Measurements from ENCODE around the gene MAPK12. TPM values are rescaled to one million over a fixed set of nuclear protein-coding genes. Genes with fewer than 3 reads are reported as not detected.

The MAPK12 gene
- total and polyA plus RNA-seq, 2 of the 8 experiments (the other 6 are each of a cell fraction or from before 2014, with no cell fraction given), result 17.3 to 20.3 TPM

- Histone ChIP-seq H4K20me1 (replicated peaks in 1 of 2; ENCODE audit: control insufficient read depth in 1 of 2, insufficient read depth in 2 of 2, low read length in 2 of 2) (peaks cover 0 to 13% of the 10 kb centered on the region in 2 experiments), H3K14ac (ENCODE audit: insufficient read length) (no peak overlapping the region), H2AFZ (ENCODE audit: low read length) (no peak overlapping the region), H2BK120ac (replicated peaks; ENCODE audit: low read depth, low read length) (no peak overlapping the region), H3K79me1 (ENCODE audit: low read depth, low read length) (peaks cover 4% of the 10 kb centered on the region; the same call in 1 of the 2 replicates), H3K23me2 (ENCODE audit: low read depth, low read length) (no peaks in the 10 kb centered on the region), H3K4me2 (ENCODE audit: insufficient read depth in 1 of 2, low read depth in 2 of 2, low read length in 2 of 2) (no peak overlapping the region), H3K36me3 (ENCODE audit: control insufficient read depth in 2 of 4, insufficient read depth in 4 of 4, low read length in 3 of 4) (peaks cover 0 to 8% (median 4%) of the 10 kb centered on the region in 4 experiments; a peak in 5 of 8 replicates), H2BK12ac (ENCODE audit: low read depth, low read length) (no peak overlapping the region), H3K27me3 (replicated peaks in 1 of 4; ENCODE audit: control insufficient read depth in 3 of 4, extremely low read depth in 1 of 4, insufficient read depth in 3 of 4, low read length in 3 of 4) (no peaks in the 10 kb centered on the region), H2AK5ac (ENCODE audit: low read depth, low read length) (no peak overlapping the region), H4K5ac (ENCODE audit: insufficient read length, low read depth, low read length) (no peak overlapping the region), H4K8ac (ENCODE audit: extremely low read depth, insufficient read depth, low read length) (no peak overlapping the region), H2BK20ac (ENCODE audit: low read length) (no peak overlapping the region), H3K18ac (ENCODE audit: extremely low read depth, low read length) (no peak overlapping the region), H3K9me3 (ENCODE audit: insufficient read depth in 2 of 2, low read depth in 1 of 2, low read length in 1 of 2) (no peaks in the 10 kb centered on the region), H2BK5ac (ENCODE audit: low read depth, low read length) (no peak overlapping the region), H3K27ac (ENCODE audit: low read depth, low read length) (no peak overlapping the region), H3K9ac (replicated peaks in 1 of 4; ENCODE audit: extremely low read depth in 1 of 4, low read depth in 3 of 4, low read length in 3 of 4) (no peak overlapping the region), H2BK15ac (ENCODE audit: low read length) (no peak overlapping the region), H3K4me3 (ENCODE audit: extremely low read depth in 1 of 4, insufficient read depth in 2 of 4, low read depth in 3 of 4, low read length in 4 of 4) (no peak overlapping the region), H3K79me2 (ENCODE audit: control insufficient read depth in 1 of 2, insufficient read depth in 2 of 2, low read length in 2 of 2) (no peaks in the 10 kb centered on the region), H4K91ac (replicated peaks; ENCODE audit: insufficient read length, low read length) (no peak overlapping the region), H3K4ac (replicated peaks; ENCODE audit: insufficient read length, low read depth, low read length) (no peak overlapping the region), H3K4me1 (replicated peaks in 1 of 4; ENCODE audit: control insufficient read depth in 3 of 4, insufficient read depth in 4 of 4, low read length in 3 of 4) (no peaks in the 10 kb centered on the region), H3K56ac (replicated peaks; ENCODE audit: insufficient read length, low read depth, low read length) (no peak overlapping the region), H3K23ac (ENCODE audit: insufficient read length) (no peak overlapping the region)
- no peak for FAIRE-seq
- ChIA-PET CTCF (ENCODE audit: partially characterized antibody) (interaction anchor here (0.5 to 9.2 kb wide), 3 partner anchors 13 to 49 kb away, joined by 3 to 77 read pairs (median 3); no protein-coding TSS in a partner anchor), POLR2A (ENCODE audit: partially characterized antibody) (interaction anchor here (0.9 to 1.2 kb wide), 2 partner anchors 9 to 17 kb away, joined by 3 read pairs; partner anchors contain the start of gene TUBGCP6)
- WGBS, 2 experiments (ENCODE audit: extremely low coverage in 1 of 2, insufficient coverage in 1 of 2, insufficient read length in 1 of 2, insufficient replicate concordance in 2 of 2, low coverage in 1 of 2, low lambda C conversion rate in 2 of 2, missing lambda C conversion rate in 1 of 2), result 96% methylated on average over 23 of the region's 25 CpGs; no CpG with 5 or more reads in 1 of the 2 experiments
- TF ChIP-seq TAF1 (IDR thresholded peaks at IDR 0.05; ENCODE audit: low read depth, low read length) (no peak), KDM1A (IDR thresholded peaks at IDR 0.05; ENCODE audit: borderline replicate concordance, low read length) (no peak), USF2 (IDR thresholded peaks at IDR 0.05; ENCODE audit: low read length) (no peak), JUND (IDR thresholded peaks at IDR 0.05; ENCODE audit: low read length) (no peak), ASH2L (IDR thresholded peaks at IDR 0.05; ENCODE audit: low read length) (no peak), SP2 (IDR thresholded peaks at IDR 0.05; ENCODE audit: low read length) (no peak), MAFK (IDR thresholded peaks at IDR 0.05; ENCODE audit: low read depth, low read length) (no peak), SIRT6 (IDR thresholded peaks at IDR 0.05; ENCODE audit: low read length) (no peak)
- DNase-seq (ENCODE audit: low read depth in 1 of 2, low spot score in 2 of 2), result no peak
These were observed 33.8 kb downstream of the MAPK12 start for GRCh38 chr22:50227579-50228215.

Measured in H1 (cell line).